NOMO-1 (cell line): ENCODE results near the gene SC5D.

Experiments
- DNase-seq, 2 experiments: peaks; one replicate each; lab custom pipeline; 2025; ENCODE audit not compliant: unreplicated experiment in 2 of 2; lab: John Stamatoyannopoulos, UW

The SC5D gene

GRCh38 chr11:121327553-121327952 is 35.0 kb downstream of the SC5D start:
- DNase-seq, result no peak

GRCh38 chr11:121328176-121328966 is 35.8 kb downstream of the SC5D start:
- no peak for DNase-seq

GRCh38 chr11:121328967-121329679 is 36.6 kb downstream of the SC5D start:
- DNase-seq, result peak in 1 of 2 experiments; percentile 67

GRCh38 chr11:121329781-121330395 is 37.3 kb downstream of the SC5D start:
- DNase-seq, result peak in 1 of 2 experiments; percentile 13

GRCh38 chr11:121330614-121331435 is 38.3 kb downstream of the SC5D start:
- DNase-seq, result no peak

GRCh38 chr11:121334973-121335710 is 42.6 kb downstream of the SC5D start:
- no peak for DNase-seq

GRCh38 chr11:121336279-121336937 is 43.8 kb downstream of the SC5D start:
- peak; percentile 29 to 44 for DNase-seq

GRCh38 chr11:121337078-121337477 is 44.5 kb downstream of the SC5D start:
- DNase-seq, result no peak

GRCh38 chr11:121337740-121338272 is 45.2 kb downstream of the SC5D start:
- no peak for DNase-seq

- DNase-seq, result no peak
Observed at GRCh38 chr11:121338536-121338935, 46.0 kb downstream of the SC5D start.

GRCh38 chr11:121340032-121340580 is 47.5 kb downstream of the SC5D start:
- DNase-seq, result peak in 1 of 2 experiments; percentile 80

- DNase-seq, result no peak
Observed at GRCh38 chr11:121341609-121342008, 49.0 kb downstream of the SC5D start.

GRCh38 chr11:121344824-121345223 is 52.3 kb downstream of the SC5D start:
- DNase-seq, result no peak

- DNase-seq, result no peak
Observed at GRCh38 chr11:121347094-121347493, 54.5 kb downstream of the SC5D start.

- no peak for DNase-seq
Observed at GRCh38 chr11:121347813-121348212, 55.2 kb downstream of the SC5D start.

GRCh38 chr11:121348220-121348875 is 55.8 kb downstream of the SC5D start:
- no peak for DNase-seq

- no peak for DNase-seq
Observed at GRCh38 chr11:121349790-121350189, 57.2 kb downstream of the SC5D start.

GRCh38 chr11:121350314-121351082 is 57.9 kb downstream of the SC5D start:
- DNase-seq, result no peak
